K562 (cell line): Measurements from ENCODE around the gene SLC2A4. TPM values are rescaled to one million over a fixed set of nuclear protein-coding genes. Genes with fewer than 3 reads are reported as not detected.

Experiments used
- NCOR1 ChIP-seq: fragments of 450-650 bp; IDR thresholded peaks from 2 replicates; pipeline ENCODE4 v1.6.1; 2016; ENCODE audit warnings: mild to moderate bottlenecking, moderate library complexity
- NR1H2 ChIP-seq: sonication (generic); formaldehyde crosslinking; IDR thresholded peaks from 2 replicates; pipeline ENCODE4 v1.4.0; 2020; ENCODE audit warnings: mild to moderate bottlenecking, missing genetic modification reagents
- NRF1 ChIP-seq, 2 experiments: fragments of 450-650 bp; IDR thresholded peaks in 1 of 2; conservative IDR thresholded peaks in 1 of 2; 2 replicates each; pipeline ENCODE4 v1.6.1; 2014; ENCODE audit warnings: mild to moderate bottlenecking in 2 of 2
- RBBP5 ChIP-seq: fragments of 200-600 bp; sonication (generic); IDR thresholded peaks from 2 replicates; pipeline ENCODE4 v1.6.1; 2012; ENCODE audit warnings: borderline replicate concordance, mild to moderate bottlenecking, low read length, control low read depth, inconsistent platforms; ENCODE audit not compliant: insufficient read depth, poor library complexity, severe bottlenecking
- SP2 ChIP-seq: IDR thresholded peaks from 2 replicates; pipeline ENCODE4 v1.6.1; 2011; ENCODE audit warnings: mild to moderate bottlenecking, low read depth, low read length, moderate library complexity; ENCODE audit not compliant: poor library complexity, severe bottlenecking; ENCODE audit errors: extremely low read depth
- TBP ChIP-seq: optimal IDR thresholded peaks from 2 replicates; pipeline ENCODE3; 2011; ENCODE audit warnings: low read depth, low read length, improper control_type of control experiment
- ZKSCAN1 ChIP-seq: fragments of 150-350 bp; IDR thresholded peaks from 2 replicates; pipeline ENCODE4 v1.6.1; 2016; ENCODE audit warnings: low read depth, low read length
- polyA plus RNA-seq, 8 experiments: library from polyadenylated mRNA; depleted of rRNA in 4 of 8; stranded (reverse) in 5 of 8; unstranded in 3 of 8; fragments of >200 nt; fragmentation: Nextera tagmentation in 2 of 8; fragmentation: Illumina TruSeq in 1 of 8; extraction: Ambion mirVana in 2 of 8; extraction: Trizol in 1 of 8; gene quantifications; 2 replicates each; pipeline versions ENCODE4 v1.2.1 to v1.2.3, GENCODE V29; 2011 to 2014; ENCODE audit warnings: inconsistent platforms in 1 of 8, missing spikeins in 1 of 8
- total RNA-seq, 7 experiments: library from RNA; depleted of rRNA in 6 of 7; stranded (reverse); fragments of >200 nt in 6 of 7; fragmentation: Illumina TruSeq in 2 of 7; extraction: Trizol in 2 of 7; gene quantifications; 2 replicates each; pipeline versions ENCODE4 v1.2.1 to v1.2.3, GENCODE V29; 2011 to 2021; ENCODE audit warnings: low replicate concordance in 1 of 7
- TF ChIP-seq, protein P1 (sequence below): fragments of 450-650 bp; IDR thresholded peaks from one replicate; pipeline ENCODE4 v1.6.1; 2018; ENCODE audit warnings: mild to moderate bottlenecking, moderate library complexity; ENCODE audit not compliant: partially characterized antibody
- TF ChIP-seq, protein P2 (sequence below): fragments of 450-650 bp; IDR thresholded peaks from 2 replicates; pipeline ENCODE4 v1.6.1; 2018; ENCODE audit not compliant: partially characterized antibody
- TF ChIP-seq, protein P3 (sequence below), 2 experiments: fragments of 450-650 bp; conservative IDR thresholded peaks; 2 replicates each; pipeline ENCODE4 v1.6.1; 2017; ENCODE audit warnings: mild to moderate bottlenecking in 2 of 2, moderate library complexity in 2 of 2
- TF ChIP-seq, protein P4 (sequence below): fragments of 250-450 bp; sonication (Bioruptor Pico); IDR thresholded peaks from 2 replicates; pipeline ENCODE4 v1.4.0; 2020

SLC2A4 gene
- total and polyA plus RNA-seq, 9 of the 15 experiments (the other 6 are each of a cell fraction or from before 2014, with no cell fraction given) = 0.74 to 3.5 (median 1.6) TPM

DNA sequence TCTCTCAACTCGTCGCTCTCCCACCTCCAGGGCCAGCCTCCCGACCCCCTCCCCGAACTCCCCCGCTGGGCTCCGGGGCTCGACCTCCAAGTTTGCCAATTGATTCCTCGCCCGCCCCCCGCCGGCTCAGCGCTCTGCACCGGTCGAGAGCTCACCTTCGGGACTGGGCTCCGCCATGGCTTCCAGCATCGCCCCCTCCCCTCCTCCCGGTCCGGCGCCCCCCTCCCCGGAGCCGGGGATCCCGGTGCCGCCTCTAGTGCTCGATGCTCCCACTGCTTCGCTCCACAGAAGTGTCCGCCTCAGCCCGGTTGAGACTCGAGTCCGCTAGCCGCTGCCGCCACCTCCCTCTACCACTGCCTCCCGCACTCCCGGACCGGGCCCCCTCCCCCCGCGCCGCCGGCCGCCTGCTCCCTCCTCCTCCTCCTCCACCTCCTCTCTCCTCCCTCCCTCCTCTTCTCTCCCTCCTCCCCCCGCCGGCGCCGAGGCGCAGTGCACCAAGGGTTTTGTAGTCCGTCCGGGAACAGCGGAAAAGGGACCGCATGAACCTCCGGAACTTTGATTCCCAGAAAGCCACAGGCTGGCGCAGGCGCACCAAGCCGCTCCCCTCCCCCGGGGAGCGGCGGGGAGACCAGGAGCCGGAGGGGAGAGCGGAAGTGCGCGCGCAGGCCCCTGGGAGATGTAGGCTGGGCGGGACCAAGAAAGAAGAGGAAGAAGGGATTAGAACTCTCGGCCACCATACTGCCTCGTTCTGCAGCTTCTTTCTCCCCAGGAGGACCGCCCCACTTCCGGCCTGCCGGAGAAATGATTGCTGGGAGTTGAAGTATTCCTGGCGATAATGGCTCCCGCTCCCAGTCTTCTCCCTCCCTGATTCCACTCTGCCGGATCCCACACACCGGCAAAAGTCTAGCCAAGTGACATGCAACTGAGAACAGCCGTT is 42.2 kb upstream of the SLC2A4 start, which contains the start of gene PHF23 (continued):
- TF ChIP-seq, protein P1, sequence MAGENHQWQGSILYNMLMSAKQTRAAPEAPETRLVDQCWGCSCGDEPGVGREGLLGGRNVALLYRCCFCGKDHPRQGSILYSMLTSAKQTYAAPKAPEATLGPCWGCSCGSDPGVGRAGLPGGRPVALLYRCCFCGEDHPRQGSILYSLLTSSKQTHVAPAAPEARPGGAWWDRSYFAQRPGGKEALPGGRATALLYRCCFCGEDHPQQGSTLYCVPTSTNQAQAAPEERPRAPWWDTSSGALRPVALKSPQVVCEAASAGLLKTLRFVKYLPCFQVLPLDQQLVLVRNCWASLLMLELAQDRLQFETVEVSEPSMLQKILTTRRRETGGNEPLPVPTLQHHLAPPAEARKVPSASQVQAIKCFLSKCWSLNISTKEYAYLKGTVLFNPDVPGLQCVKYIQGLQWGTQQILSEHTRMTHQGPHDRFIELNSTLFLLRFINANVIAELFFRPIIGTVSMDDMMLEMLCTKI = no peak
- TF ChIP-seq TBP = peak; percentile 22
- TF ChIP-seq ZKSCAN1 = peak; percentile 30; the same call in 1 of the 2 replicates
- TF ChIP-seq, protein P2, sequence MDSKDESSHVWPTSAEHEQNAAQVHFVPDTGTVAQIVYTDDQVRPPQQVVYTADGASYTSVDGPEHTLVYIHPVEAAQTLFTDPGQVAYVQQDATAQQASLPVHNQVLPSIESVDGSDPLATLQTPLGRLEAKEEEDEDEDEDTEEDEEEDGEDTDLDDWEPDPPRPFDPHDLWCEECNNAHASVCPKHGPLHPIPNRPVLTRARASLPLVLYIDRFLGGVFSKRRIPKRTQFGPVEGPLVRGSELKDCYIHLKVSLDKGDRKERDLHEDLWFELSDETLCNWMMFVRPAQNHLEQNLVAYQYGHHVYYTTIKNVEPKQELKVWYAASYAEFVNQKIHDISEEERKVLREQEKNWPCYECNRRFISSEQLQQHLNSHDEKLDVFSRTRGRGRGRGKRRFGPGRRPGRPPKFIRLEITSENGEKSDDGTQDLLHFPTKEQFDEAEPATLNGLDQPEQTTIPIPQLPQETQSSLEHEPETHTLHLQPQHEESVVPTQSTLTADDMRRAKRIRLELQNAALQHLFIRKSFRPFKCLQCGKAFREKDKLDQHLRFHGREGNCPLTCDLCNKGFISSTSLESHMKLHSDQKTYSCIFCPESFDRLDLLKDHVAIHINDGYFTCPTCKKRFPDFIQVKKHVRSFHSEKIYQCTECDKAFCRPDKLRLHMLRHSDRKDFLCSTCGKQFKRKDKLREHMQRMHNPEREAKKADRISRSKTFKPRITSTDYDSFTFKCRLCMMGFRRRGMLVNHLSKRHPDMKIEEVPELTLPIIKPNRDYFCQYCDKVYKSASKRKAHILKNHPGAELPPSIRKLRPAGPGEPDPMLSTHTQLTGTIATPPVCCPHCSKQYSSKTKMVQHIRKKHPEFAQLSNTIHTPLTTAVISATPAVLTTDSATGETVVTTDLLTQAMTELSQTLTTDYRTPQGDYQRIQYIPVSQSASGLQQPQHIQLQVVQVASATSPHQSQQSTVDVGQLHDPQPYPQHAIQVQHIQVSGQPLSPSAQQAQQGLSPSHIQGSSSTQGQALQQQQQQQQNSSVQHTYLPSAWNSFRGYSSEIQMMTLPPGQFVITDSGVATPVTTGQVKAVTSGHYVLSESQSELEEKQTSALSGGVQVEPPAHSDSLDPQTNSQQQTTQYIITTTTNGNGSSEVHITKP = peak; percentile 84
- TF ChIP-seq SP2 = no peak
- TF ChIP-seq, protein P3, sequence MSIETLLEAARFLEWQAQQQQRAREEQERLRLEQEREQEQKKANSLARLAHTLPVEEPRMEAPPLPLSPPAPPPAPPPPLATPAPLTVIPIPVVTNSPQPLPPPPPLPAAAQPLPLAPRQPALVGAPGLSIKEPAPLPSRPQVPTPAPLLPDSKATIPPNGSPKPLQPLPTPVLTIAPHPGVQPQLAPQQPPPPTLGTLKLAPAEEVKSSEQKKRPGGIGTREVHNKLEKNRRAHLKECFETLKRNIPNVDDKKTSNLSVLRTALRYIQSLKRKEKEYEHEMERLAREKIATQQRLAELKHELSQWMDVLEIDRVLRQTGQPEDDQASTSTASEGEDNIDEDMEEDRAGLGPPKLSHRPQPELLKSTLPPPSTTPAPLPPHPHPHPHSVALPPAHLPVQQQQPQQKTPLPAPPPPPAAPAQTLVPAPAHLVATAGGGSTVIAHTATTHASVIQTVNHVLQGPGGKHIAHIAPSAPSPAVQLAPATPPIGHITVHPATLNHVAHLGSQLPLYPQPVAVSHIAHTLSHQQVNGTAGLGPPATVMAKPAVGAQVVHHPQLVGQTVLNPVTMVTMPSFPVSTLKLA (conservative IDR thresholded peaks at IDR 0.05) = peak; percentile 66 to 80
- TF ChIP-seq RBBP5 = no peak
- peak; percentile 98 for TF ChIP-seq NRF1 (conservative IDR thresholded peaks at IDR 0.05 in 1 of 2, IDR thresholded peaks at IDR 0.05 in 1 of 2)
- TF ChIP-seq NR1H2 (CRISPR knock-in tag) = no peak
- TF ChIP-seq NCOR1 = peak; percentile 31; the same call in 1 of the 2 replicates
- TF ChIP-seq, protein P4, sequence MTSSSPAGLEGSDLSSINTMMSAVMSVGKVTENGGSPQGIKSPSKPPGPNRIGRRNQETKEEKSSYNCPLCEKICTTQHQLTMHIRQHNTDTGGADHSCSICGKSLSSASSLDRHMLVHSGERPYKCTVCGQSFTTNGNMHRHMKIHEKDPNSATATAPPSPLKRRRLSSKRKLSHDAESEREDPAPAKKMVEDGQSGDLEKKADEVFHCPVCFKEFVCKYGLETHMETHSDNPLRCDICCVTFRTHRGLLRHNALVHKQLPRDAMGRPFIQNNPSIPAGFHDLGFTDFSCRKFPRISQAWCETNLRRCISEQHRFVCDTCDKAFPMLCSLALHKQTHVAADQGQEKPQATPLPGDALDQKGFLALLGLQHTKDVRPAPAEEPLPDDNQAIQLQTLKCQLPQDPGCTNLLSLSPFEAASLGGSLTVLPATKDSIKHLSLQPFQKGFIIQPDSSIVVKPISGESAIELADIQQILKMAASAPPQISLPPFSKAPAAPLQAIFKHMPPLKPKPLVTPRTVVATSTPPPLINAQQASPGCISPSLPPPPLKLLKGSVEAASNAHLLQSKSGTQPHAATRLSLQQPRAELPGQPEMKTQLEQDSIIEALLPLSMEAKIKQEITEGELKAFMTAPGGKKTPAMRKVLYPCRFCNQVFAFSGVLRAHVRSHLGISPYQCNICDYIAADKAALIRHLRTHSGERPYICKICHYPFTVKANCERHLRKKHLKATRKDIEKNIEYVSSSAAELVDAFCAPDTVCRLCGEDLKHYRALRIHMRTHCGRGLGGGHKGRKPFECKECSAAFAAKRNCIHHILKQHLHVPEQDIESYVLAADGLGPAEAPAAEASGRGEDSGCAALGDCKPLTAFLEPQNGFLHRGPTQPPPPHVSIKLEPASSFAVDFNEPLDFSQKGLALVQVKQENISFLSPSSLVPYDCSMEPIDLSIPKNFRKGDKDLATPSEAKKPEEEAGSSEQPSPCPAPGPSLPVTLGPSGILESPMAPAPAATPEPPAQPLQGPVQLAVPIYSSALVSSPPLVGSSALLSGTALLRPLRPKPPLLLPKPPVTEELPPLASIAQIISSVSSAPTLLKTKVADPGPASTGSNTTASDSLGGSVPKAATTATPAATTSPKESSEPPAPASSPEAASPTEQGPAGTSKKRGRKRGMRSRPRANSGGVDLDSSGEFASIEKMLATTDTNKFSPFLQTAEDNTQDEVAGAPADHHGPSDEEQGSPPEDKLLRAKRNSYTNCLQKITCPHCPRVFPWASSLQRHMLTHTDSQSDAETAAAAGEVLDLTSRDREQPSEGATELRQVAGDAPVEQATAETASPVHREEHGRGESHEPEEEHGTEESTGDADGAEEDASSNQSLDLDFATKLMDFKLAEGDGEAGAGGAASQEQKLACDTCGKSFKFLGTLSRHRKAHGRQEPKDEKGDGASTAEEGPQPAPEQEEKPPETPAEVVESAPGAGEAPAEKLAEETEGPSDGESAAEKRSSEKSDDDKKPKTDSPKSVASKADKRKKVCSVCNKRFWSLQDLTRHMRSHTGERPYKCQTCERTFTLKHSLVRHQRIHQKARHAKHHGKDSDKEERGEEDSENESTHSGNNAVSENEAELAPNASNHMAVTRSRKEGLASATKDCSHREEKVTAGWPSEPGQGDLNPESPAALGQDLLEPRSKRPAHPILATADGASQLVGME (CRISPR knock-in tag) = no peak
